ENCODE data around the gene GABRD. TPM values are rescaled to one million over a fixed set of nuclear protein-coding genes. Genes with fewer than 3 reads are reported as not detected.

Gene GABRD
- total RNA-seq, 1 experiment from 2014 or later, result not detected

GRCh38 chr1:2046953-2047748 lies 28.0 kb downstream of the GABRD start:
- H2AFZ ChIP-seq, result no peak overlapping the region
- H3K4me2 ChIP-seq, result no peak overlapping the region
- no TSS peak for BruUV-seq (replicated peaks)
- H3K4me1 ChIP-seq (replicated peaks; ENCODE audit: insufficient read depth), result 0 out of 2 replicates have a peak, but pooled peaks cover 5% of the 10 kb centered on the region
- peaks cover under 1% of the 10 kb centered on the region; the same call in 1 of the 2 replicates for H3K27me3 ChIP-seq (ENCODE audit: insufficient read depth, low read depth)
- no peaks in the 10 kb centered on the region for H3K36me3 ChIP-seq (ENCODE audit: low read depth)
- H3K9me2 ChIP-seq (ENCODE audit: insufficient read depth), result no peaks in the 10 kb centered on the region
- DNase-seq, result no peak
- no peaks in the 10 kb centered on the region for H4K20me1 ChIP-seq (ENCODE audit: insufficient read depth)
- H3K27ac ChIP-seq, result no peak overlapping the region
- no peak overlapping the region for H3K4me3 ChIP-seq
- intact Hi-C loops (cut with micrococcal nuclease; ENCODE audit: unreplicated experiment), result loop anchor here (1.0 kb wide), 2 partner anchors 103 to 138 kb away; no protein-coding TSS in a partner anchor
- peaks cover 11% of the 10 kb centered on the region for H3K79me2 ChIP-seq (ENCODE audit: low read depth)
- no peaks in the 10 kb centered on the region for H3K9me3 ChIP-seq (ENCODE audit: insufficient read depth, low read depth)
- POLR2A ChIA-PET (ENCODE audit: unreplicated experiment), result no interaction called here
- peaks cover 12% of the 10 kb centered on the region; the same call in 1 of the 2 replicates for H3F3A ChIP-seq (ENCODE audit: insufficient read depth, low read depth)
- CTCF ChIA-PET, result interaction anchor here (0.6 to 1.0 kb wide), 2 partner anchors 19 to 103 kb away, joined by 4 read pairs; no protein-coding TSS in a partner anchor
- TF ChIP-seq EZH2 (IDR thresholded peaks at IDR 0.05; ENCODE audit: low read depth), result no peak
- TF ChIP-seq, protein P1, sequence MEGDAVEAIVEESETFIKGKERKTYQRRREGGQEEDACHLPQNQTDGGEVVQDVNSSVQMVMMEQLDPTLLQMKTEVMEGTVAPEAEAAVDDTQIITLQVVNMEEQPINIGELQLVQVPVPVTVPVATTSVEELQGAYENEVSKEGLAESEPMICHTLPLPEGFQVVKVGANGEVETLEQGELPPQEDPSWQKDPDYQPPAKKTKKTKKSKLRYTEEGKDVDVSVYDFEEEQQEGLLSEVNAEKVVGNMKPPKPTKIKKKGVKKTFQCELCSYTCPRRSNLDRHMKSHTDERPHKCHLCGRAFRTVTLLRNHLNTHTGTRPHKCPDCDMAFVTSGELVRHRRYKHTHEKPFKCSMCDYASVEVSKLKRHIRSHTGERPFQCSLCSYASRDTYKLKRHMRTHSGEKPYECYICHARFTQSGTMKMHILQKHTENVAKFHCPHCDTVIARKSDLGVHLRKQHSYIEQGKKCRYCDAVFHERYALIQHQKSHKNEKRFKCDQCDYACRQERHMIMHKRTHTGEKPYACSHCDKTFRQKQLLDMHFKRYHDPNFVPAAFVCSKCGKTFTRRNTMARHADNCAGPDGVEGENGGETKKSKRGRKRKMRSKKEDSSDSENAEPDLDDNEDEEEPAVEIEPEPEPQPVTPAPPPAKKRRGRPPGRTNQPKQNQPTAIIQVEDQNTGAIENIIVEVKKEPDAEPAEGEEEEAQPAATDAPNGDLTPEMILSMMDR (conservative IDR thresholded peaks at IDR 0.05), result no peak

DNA sequence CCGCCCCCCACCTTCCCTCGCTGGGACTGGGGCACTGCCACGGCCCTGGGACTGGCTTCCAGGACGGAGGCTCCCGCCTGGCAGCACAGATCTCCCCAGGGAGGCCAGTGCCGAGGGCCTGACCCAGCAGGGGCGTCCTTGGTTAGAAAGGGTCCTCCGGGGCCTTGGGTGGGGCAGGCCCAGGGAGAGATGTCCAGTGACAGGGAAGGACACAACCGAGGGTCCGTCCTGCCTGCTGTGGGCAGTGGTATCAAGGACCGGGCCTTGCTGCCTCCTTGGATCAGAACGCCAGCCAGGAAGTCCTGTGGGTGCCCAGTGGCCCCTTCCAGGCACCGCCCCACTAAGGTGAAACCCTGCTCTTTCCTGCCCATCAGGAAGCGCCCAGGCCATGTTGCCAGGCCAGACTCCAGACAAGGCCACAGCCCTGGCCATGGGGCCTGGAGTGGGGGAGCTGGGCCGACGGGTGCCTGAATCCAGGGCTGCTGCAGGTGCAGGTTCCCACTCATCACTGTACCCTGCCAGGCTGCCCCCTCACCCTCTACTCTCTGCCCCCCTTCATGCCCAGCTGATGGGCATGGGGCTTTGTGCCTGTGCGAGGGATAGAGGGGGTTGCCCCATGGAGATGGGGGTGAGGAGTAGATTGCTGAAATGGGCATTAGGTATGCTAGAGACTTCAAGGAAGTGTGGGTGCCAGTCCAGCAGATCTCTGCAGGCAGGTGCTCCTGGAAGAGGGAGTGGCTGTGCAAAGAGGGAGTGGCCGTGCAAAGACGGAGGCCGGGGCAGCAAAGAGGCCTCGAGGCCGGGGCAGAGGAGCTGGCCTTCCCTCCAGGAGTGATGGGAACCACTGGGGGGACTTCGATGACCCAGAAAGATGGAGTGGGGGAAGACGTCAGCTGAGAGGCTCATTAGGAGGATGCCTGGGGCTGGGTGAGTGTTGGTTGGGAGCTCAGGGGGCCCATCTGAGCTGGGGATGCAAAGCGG lies 28.9 kb downstream of the GABRD start:
- Histone ChIP-seq H3K79me2 (ENCODE audit: low read depth) (peaks cover 11% of the 10 kb centered on the region), H3K36me3 (ENCODE audit: low read depth) (no peaks in the 10 kb centered on the region), H3K4me2 (no peak overlapping the region), H2AFZ (no peak overlapping the region), H3K4me3 (no peak overlapping the region), H3K4me1 (replicated peaks; ENCODE audit: insufficient read depth) (0 out of 2 replicates have a peak, but pooled peaks cover 5% of the 10 kb centered on the region), H3K27ac (no peak overlapping the region), H3K27me3 (ENCODE audit: insufficient read depth, low read depth) (no peaks in the 10 kb centered on the region; the same call in 1 of the 2 replicates), H4K20me1 (ENCODE audit: insufficient read depth) (no peaks in the 10 kb centered on the region), H3F3A (ENCODE audit: insufficient read depth, low read depth) (peaks cover 12% of the 10 kb centered on the region; the same call in 1 of the 2 replicates), H3K9me3 (ENCODE audit: insufficient read depth, low read depth) (no peaks in the 10 kb centered on the region), H3K9me2 (ENCODE audit: insufficient read depth) (no peaks in the 10 kb centered on the region)
- POLR2A ChIA-PET (ENCODE audit: unreplicated experiment), result no interaction called here
- intact Hi-C loops (cut with micrococcal nuclease; ENCODE audit: unreplicated experiment), result no loop called here
- BruUV-seq (replicated peaks), result no TSS peak
- CTCF ChIA-PET, result interaction anchor here (0.7 kb wide), 1 partner anchor 35 kb away, joined by 3 read pairs; no protein-coding TSS in a partner anchor
- TF ChIP-seq, protein P1 (conservative IDR thresholded peaks at IDR 0.05), result no peak
- no peak for TF ChIP-seq EZH2 (IDR thresholded peaks at IDR 0.05; ENCODE audit: low read depth)
- DNase-seq, result no peak

DNA sequence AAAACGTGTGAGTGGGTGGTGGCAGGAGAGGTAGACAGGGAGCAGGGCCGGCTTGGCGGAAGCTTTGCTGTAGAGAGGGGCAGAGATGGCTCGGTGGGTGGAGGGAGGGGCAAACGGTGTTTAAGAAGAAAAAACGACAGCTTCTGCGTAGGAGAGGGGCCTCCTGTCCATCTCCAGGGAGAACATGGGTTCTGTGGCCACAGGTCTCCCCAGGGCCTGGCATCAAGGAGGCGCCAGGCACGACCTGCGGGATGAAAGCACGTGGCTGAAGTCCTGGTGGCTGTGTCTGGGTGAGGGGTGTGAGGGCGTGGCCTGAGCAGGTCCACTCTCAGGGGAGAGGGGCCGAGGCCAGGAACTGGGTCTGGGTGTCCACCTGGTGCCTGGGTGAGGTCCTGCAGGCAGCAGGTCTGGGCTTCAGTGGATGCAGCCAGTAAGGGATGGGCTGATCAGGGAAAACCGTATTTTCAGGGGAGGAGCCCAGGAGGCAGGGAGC lies 30.1 kb downstream of the GABRD start:
- Histone ChIP-seq H3K79me2 (ENCODE audit: low read depth) (peaks cover 11% of the 10 kb centered on the region), H3K4me3 (peak overlapping the region; percentile 60), H3K4me2 (peak overlapping the region; percentile 84), H3K27me3 (ENCODE audit: insufficient read depth, low read depth) (no peaks in the 10 kb centered on the region; the same call in 1 of the 2 replicates), H3K27ac (peak overlapping the region; percentile 56), H2AFZ (peak overlapping the region; percentile 84), H4K20me1 (ENCODE audit: insufficient read depth) (no peaks in the 10 kb centered on the region), H3F3A (ENCODE audit: insufficient read depth, low read depth) (peaks cover 12% of the 10 kb centered on the region; the same call in 1 of the 2 replicates), H3K9me2 (ENCODE audit: insufficient read depth) (no peaks in the 10 kb centered on the region), H3K36me3 (ENCODE audit: low read depth) (no peaks in the 10 kb centered on the region), H3K4me1 (replicated peaks; ENCODE audit: insufficient read depth) (0 out of 2 replicates have a peak, but pooled peaks cover 5% of the 10 kb centered on the region), H3K9me3 (ENCODE audit: insufficient read depth, low read depth) (no peaks in the 10 kb centered on the region)
- CTCF ChIA-PET, result interaction anchor here (0.6 to 1.0 kb wide), 3 partner anchors 36 to 166 kb away, joined by 3 to 18 read pairs (median 6); no protein-coding TSS in a partner anchor
- TSS peak; percentile 85 for BruUV-seq (replicated peaks)
- intact Hi-C loops (cut with micrococcal nuclease; ENCODE audit: unreplicated experiment), result no loop called here
- TF ChIP-seq EZH2 (IDR thresholded peaks at IDR 0.05; ENCODE audit: low read depth), result no peak
- TF ChIP-seq, protein P1 (conservative IDR thresholded peaks at IDR 0.05), result peak; percentile 69
- peak; percentile 51 to 64 for DNase-seq
- POLR2A ChIA-PET (ENCODE audit: unreplicated experiment), result no interaction called here

Measured in PC-9 (cell line).